ENCODE results near the gene RBFOX1. TPM values are rescaled to one million over a fixed set of nuclear protein-coding genes. Genes with fewer than 3 reads are reported as not detected.

RBFOX1 gene
- total RNA-seq, 1 donor from 2014 or later = 0.84 TPM

- Histone ChIP-seq H3K9me3 (ENCODE audit: insufficient read depth, low read depth, low read length) (peaks cover 7% of the 10 kb centered on the region), H3K4me2 (ENCODE audit: low read length) (no peak overlapping the region), H3K27ac (ENCODE audit: low read depth, low read length) (no peak overlapping the region), H2AFZ (ENCODE audit: low read depth, low read length) (no peak overlapping the region), H3K36me3 (ENCODE audit: insufficient read depth, low read length) (no peaks in the 10 kb centered on the region), H3K4me1 (ENCODE audit: insufficient read depth, low read length) (no peaks in the 10 kb centered on the region), H3K27me3 (ENCODE audit: insufficient read depth, low read length) (no peaks in the 10 kb centered on the region), H4K20me1 (ENCODE audit: insufficient read depth, low read length) (no peaks in the 10 kb centered on the region), H3K79me2 (ENCODE audit: insufficient read depth, low read length) (no peaks in the 10 kb centered on the region), H3K9ac (ENCODE audit: low read length) (no peak overlapping the region), H3K4me3 (ENCODE audit: insufficient read depth, low read depth, low read length) (no peak overlapping the region)
- peaks cover 20% of the 10 kb centered on the region for H3K27me3 Mint-ChIP-seq (ENCODE audit: low read depth, unreplicated experiment)
- H3K36me3 Mint-ChIP-seq (ENCODE audit: low read depth, unreplicated experiment) = no peaks in the 10 kb centered on the region
- H3K27ac Mint-ChIP-seq (ENCODE audit: unreplicated experiment) = no peak overlapping the region
- no peak for DNase-seq (ENCODE audit: low read depth)
- peaks cover 10% of the 10 kb centered on the region for H3K9me3 Mint-ChIP-seq (ENCODE audit: unreplicated experiment)
- FAIRE-seq = no peak
- TF ChIP-seq EZH2 (IDR thresholded peaks at IDR 0.05; ENCODE audit: insufficient read depth, low read length) (no peak), CTCF (IDR thresholded peaks at IDR 0.05; ENCODE audit: insufficient read depth, low read depth, low read length) (no peak)
- no peak overlapping the region for H3K4me3 Mint-ChIP-seq (ENCODE audit: unreplicated experiment)
- H3K4me1 Mint-ChIP-seq (ENCODE audit: low read depth, unreplicated experiment) = no peaks in the 10 kb centered on the region
These were observed 10.6 kb downstream of the RBFOX1 start for GRCh38 chr16:7343243-7343642.

GRCh38 chr16:7344830-7345780 lies 12.5 kb downstream of the RBFOX1 start:
- H3K9ac ChIP-seq (ENCODE audit: low read length) = no peak overlapping the region
- H3K79me2 ChIP-seq (ENCODE audit: insufficient read depth, low read length) = no peaks in the 10 kb centered on the region
- Mint-ChIP-seq H3K4me3 (ENCODE audit: unreplicated experiment) (no peak overlapping the region), H3K27ac (ENCODE audit: unreplicated experiment) (no peak overlapping the region), H3K9me3 (ENCODE audit: unreplicated experiment) (peaks cover 10% of the 10 kb centered on the region), H3K27me3 (ENCODE audit: low read depth, unreplicated experiment) (peaks cover 16% of the 10 kb centered on the region), H3K36me3 (ENCODE audit: low read depth, unreplicated experiment) (no peaks in the 10 kb centered on the region), H3K4me1 (ENCODE audit: low read depth, unreplicated experiment) (no peaks in the 10 kb centered on the region)
- TF ChIP-seq CTCF (IDR thresholded peaks at IDR 0.05; ENCODE audit: insufficient read depth, low read depth, low read length) (no peak), EZH2 (IDR thresholded peaks at IDR 0.05; ENCODE audit: insufficient read depth, low read length) (no peak)
- H3K36me3 ChIP-seq (ENCODE audit: insufficient read depth, low read length) = no peaks in the 10 kb centered on the region
- H2AFZ ChIP-seq (ENCODE audit: low read depth, low read length) = no peak overlapping the region
- H4K20me1 ChIP-seq (ENCODE audit: insufficient read depth, low read length) = no peaks in the 10 kb centered on the region
- H3K4me1 ChIP-seq (ENCODE audit: insufficient read depth, low read length) = no peaks in the 10 kb centered on the region
- FAIRE-seq (no peak), DNase-seq (ENCODE audit: low read depth) (no peak)
- H3K27ac ChIP-seq (ENCODE audit: low read depth, low read length) = no peak overlapping the region
- H3K27me3 ChIP-seq (ENCODE audit: insufficient read depth, low read length) = no peaks in the 10 kb centered on the region
- no peak overlapping the region for H3K4me2 ChIP-seq (ENCODE audit: low read length)
- peaks cover 7% of the 10 kb centered on the region for H3K9me3 ChIP-seq (ENCODE audit: insufficient read depth, low read depth, low read length)
- no peak overlapping the region for H3K4me3 ChIP-seq (ENCODE audit: insufficient read depth, low read depth, low read length)

GRCh38 chr16:7350806-7351205 lies 18.2 kb downstream of the RBFOX1 start:
- no peaks in the 10 kb centered on the region for H4K20me1 ChIP-seq (ENCODE audit: insufficient read depth, low read length)
- no peaks in the 10 kb centered on the region for H3K4me1 ChIP-seq (ENCODE audit: insufficient read depth, low read length)
- Mint-ChIP-seq H3K36me3 (ENCODE audit: low read depth, unreplicated experiment) (no peaks in the 10 kb centered on the region), H3K27me3 (ENCODE audit: low read depth, unreplicated experiment) (peaks cover 6% of the 10 kb centered on the region), H3K4me3 (ENCODE audit: unreplicated experiment) (no peak overlapping the region), H3K27ac (ENCODE audit: unreplicated experiment) (no peak overlapping the region), H3K4me1 (ENCODE audit: low read depth, unreplicated experiment) (no peaks in the 10 kb centered on the region), H3K9me3 (ENCODE audit: unreplicated experiment) (peaks cover 1% of the 10 kb centered on the region)
- no peak overlapping the region for H3K4me2 ChIP-seq (ENCODE audit: low read length)
- H3K27ac ChIP-seq (ENCODE audit: low read depth, low read length) = no peak overlapping the region
- H3K9ac ChIP-seq (ENCODE audit: low read length) = no peak overlapping the region
- no peaks in the 10 kb centered on the region for H3K79me2 ChIP-seq (ENCODE audit: insufficient read depth, low read length)
- FAIRE-seq (no peak), DNase-seq (ENCODE audit: low read depth) (no peak)
- TF ChIP-seq CTCF (IDR thresholded peaks at IDR 0.05; ENCODE audit: insufficient read depth, low read depth, low read length) = no peak
- no peak for TF ChIP-seq EZH2 (IDR thresholded peaks at IDR 0.05; ENCODE audit: insufficient read depth, low read length)
- H3K9me3 ChIP-seq (ENCODE audit: insufficient read depth, low read depth, low read length) = peaks cover 9% of the 10 kb centered on the region
- H3K36me3 ChIP-seq (ENCODE audit: insufficient read depth, low read length) = no peaks in the 10 kb centered on the region
- H2AFZ ChIP-seq (ENCODE audit: low read depth, low read length) = no peak overlapping the region
- no peaks in the 10 kb centered on the region for H3K27me3 ChIP-seq (ENCODE audit: insufficient read depth, low read length)
- no peak overlapping the region for H3K4me3 ChIP-seq (ENCODE audit: insufficient read depth, low read depth, low read length)
